Mucosa of rectum (tissue), 2 donors: ENCODE data around the gene NAT14.

Source experiments
- H3K27ac ChIP-seq, 2 donors: one replicate each; pipeline ENCODE4 v1.7.0; 2013; ENCODE audit warnings: inconsistent platforms in 2 of 2, low read depth in 2 of 2, low read length in 2 of 2
- H3K27me3 ChIP-seq, 2 donors: one replicate each; pipeline ENCODE4 v1.7.0; 2013; ENCODE audit warnings: low read length in 2 of 2; ENCODE audit not compliant: control insufficient read depth in 2 of 2, insufficient read depth in 2 of 2
- H3K36me3 ChIP-seq, 2 donors: one replicate each; pipeline ENCODE4 v1.7.0; 2013; ENCODE audit warnings: low read length in 2 of 2; ENCODE audit not compliant: control insufficient read depth in 2 of 2, insufficient read depth in 2 of 2
- H3K4me1 ChIP-seq, 2 donors: one replicate each; pipeline ENCODE4 v1.7.0; 2013; ENCODE audit warnings: low read length in 2 of 2, mild to moderate bottlenecking in 1 of 2; ENCODE audit not compliant: control insufficient read depth in 2 of 2, insufficient read depth in 2 of 2
- H3K4me3 ChIP-seq, 2 donors: one replicate each; pipeline ENCODE4 v1.7.0; 2013; ENCODE audit warnings: low read length in 2 of 2
- H3K9ac ChIP-seq, 2 donors: one replicate each; pipeline ENCODE4 v1.7.0; 2013; ENCODE audit warnings: low read length in 2 of 2, low read depth in 1 of 2, mild to moderate bottlenecking in 1 of 2
- H3K9me3 ChIP-seq, 2 donors: one replicate each; pipeline ENCODE4 v1.7.0; 2013; ENCODE audit warnings: low read length in 2 of 2; ENCODE audit not compliant: control insufficient read depth in 2 of 2
- donor health status: healthy.
- donor health status: Normal muscosa, but diverticular disease.

Gene NAT14

DNA sequence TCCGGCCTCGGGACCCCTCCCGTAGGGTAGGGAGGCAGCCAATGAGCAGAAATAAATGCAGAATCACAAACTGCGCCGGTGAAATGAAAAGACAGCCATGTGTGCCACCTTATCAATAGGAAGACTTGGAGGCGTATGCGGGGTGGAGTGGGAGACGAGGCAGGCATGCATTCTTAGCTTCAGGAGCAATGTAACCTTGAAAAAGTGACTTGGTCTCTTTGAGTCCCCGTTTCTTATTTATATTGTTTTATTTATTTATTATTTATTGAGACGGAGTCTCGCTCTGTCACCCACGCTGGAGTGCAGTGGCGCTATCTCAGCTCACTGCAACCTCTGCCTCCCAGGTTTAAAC is 19.2 kb downstream of the NAT14 start:
- no peak overlapping the region for H3K9ac ChIP-seq
- peak overlapping the region in 1 of 2 donors; percentile 78 for H3K4me3 ChIP-seq
- H3K27ac ChIP-seq: no peak overlapping the region
- H3K4me1 ChIP-seq: no peaks in the 10 kb centered on the region
- no peaks in the 10 kb centered on the region for H3K27me3 ChIP-seq
- no peaks in the 10 kb centered on the region for H3K9me3 ChIP-seq
- no peaks in the 10 kb centered on the region for H3K36me3 ChIP-seq

DNA sequence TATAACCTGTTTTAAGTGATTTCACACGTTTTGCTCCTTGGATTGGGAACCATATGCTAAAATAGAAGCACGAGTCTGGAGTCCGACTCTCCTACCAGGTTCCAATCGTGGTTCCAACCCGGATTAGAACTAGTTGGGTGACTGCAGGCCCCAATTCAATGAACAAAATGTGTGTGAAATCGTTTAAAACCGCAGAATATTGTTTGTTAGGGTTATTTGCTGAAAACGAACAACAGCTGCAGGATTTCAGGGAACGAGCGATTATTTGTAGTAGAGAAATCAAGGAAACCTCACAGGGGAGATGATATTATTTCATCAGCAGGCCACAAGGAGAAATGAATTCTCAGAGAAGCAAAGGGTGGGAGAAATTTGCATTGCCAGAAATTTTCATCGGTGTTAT is 20.0 kb downstream of the NAT14 start:
- Histone ChIP-seq H3K4me1 (no peaks in the 10 kb centered on the region), H3K36me3 (no peaks in the 10 kb centered on the region), H3K27ac (no peak overlapping the region), H3K9me3 (no peaks in the 10 kb centered on the region), H3K27me3 (no peaks in the 10 kb centered on the region), H3K9ac (no peak overlapping the region), H3K4me3 (no peak overlapping the region)

DNA sequence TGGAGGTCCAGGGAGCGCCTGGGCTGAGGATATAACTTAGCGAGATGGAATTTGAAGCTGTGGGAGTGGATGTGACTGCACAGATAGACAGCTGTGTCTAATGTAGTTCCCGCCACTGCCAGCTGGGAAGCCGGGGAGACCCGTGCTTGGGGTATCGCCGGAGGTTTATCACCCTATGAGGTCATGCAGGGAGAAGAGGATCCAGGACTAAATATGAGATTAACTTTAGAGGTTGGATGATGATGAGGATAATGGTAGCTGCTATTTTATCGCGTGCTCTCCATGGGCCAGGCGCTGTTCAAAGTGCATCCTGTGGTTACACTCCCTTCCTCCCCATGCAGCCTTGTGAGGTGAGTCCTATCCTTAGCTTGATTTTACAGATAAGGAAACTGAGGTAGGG is 23.1 kb downstream of the NAT14 start:
- Histone ChIP-seq H3K9me3 (no peaks in the 10 kb centered on the region), H3K27me3 (no peaks in the 10 kb centered on the region), H3K36me3 (no peaks in the 10 kb centered on the region), H3K4me1 (no peaks in the 10 kb centered on the region), H3K4me3 (no peak overlapping the region), H3K9ac (no peak overlapping the region), H3K27ac (no peak overlapping the region)

DNA sequence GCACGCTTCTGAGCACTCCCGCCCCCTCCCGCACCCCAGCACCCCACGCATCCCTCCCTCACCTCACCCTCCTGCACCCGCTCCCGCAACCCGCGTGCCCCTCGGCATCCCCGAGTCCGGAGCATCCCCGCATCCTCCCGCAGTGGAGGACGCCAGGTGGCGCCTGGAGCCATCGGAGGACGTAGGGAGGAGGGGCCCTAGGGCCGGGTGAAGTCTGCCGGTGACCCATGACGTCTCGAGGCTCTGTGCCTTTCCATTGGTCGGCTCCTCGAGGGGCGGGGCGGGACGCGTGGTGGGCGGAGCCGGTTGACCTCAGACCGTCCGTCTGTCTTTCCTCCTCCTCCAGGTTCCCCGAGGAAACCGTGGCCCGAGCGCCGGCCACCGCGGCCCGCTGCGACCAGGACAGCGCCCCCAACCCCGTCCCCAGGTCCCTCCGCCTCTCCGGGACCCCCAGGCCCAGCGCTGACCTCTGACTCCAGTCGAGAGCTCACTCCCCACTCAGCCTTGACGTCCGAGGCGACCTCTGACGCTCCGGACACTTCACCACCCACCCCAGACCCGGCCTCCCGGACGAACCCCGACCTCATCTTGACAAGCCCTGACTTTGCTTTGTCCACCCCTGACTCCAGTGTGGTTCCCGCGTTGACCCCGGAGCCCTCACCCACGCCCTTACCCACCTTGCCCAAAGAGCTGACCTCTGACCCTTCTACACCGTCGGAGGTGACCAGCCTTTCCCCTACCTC is 32.1 kb downstream of the NAT14 start:
- Histone ChIP-seq H3K27ac (peak overlapping the region; percentile 75 to 81), H3K9me3 (no peaks in the 10 kb centered on the region), H3K4me1 (peaks cover 4% of the 10 kb centered on the region in 2 donors), H3K4me3 (peak overlapping the region; percentile 60 to 68), H3K9ac (peak overlapping the region; percentile 66 to 90), H3K36me3 (no peaks in the 10 kb centered on the region), H3K27me3 (no peaks in the 10 kb centered on the region)

DNA sequence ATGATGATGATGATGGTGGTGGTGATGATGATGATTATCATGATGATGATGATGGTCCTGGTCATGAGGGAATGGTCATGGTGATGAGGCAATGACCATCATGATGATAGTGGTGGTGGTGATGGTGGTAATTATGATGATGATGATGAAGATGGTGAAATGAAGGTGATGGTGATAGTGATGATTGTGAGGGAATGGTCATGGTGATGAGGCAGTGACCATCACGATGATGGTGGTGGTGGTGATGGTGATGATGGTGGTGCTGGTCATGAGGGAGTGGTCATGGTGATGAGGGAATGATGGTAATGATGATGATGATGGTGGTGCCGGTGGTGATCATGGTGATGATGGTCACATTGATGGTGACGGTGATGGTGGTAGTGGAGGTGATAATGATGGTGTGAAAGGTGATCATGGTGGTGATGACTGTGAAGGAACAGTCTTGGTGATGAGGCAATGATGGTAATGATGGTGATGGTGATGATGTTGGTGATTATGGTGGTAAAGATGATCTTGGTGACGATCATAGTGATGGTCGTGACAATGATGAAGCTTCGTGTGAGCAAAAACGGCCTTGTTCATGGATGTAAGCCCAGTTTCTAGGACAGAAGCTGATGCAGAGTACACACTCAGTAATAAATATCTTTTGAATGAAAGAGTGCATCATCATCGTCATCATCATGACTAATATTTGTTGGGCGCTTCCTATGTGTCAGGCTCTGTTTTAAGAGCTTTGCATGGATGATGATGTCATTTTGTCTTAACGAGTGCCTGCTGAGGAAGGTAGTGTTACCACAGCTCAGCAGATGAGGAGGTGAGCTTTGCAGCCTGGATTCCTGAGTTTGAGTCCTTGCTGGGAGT is 34.7 kb downstream of the NAT14 start:
- H3K4me3 ChIP-seq: no peak overlapping the region
- no peaks in the 10 kb centered on the region for H3K36me3 ChIP-seq
- no peaks in the 10 kb centered on the region for H3K9me3 ChIP-seq
- H3K4me1 ChIP-seq: peaks cover 4% of the 10 kb centered on the region in 2 donors
- no peaks in the 10 kb centered on the region for H3K27me3 ChIP-seq
- no peak overlapping the region for H3K27ac ChIP-seq
- no peak overlapping the region for H3K9ac ChIP-seq

DNA sequence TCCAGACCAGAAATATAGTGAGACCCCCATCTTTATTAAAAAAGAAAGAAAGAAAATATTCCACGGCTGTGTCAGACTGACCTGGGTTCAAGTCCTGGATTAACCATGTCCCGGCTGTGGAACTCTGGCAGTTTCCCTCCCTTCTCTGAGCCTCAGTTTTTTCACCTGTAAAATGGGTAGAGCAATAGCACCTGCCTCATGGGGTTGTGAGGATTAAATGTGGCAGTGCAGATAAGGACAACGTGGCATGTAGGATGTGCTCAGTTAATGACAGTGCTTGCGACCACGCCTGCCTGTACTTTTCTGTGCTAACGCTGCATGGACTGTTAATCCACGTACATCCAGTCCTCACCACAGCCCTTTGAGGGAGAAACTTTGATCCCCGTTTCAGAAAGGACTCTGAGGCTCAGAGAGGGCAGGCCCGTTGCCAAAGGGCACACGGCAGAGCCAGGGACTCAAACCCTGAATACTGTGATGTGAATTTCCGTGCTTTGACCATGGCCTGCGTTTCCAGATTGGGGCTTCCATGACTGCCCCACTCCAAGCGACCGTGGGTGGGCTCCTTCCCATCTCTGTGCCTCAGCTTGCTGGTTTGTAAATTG is 35.8 kb downstream of the NAT14 start:
- no peak overlapping the region for H3K4me3 ChIP-seq

DNA sequence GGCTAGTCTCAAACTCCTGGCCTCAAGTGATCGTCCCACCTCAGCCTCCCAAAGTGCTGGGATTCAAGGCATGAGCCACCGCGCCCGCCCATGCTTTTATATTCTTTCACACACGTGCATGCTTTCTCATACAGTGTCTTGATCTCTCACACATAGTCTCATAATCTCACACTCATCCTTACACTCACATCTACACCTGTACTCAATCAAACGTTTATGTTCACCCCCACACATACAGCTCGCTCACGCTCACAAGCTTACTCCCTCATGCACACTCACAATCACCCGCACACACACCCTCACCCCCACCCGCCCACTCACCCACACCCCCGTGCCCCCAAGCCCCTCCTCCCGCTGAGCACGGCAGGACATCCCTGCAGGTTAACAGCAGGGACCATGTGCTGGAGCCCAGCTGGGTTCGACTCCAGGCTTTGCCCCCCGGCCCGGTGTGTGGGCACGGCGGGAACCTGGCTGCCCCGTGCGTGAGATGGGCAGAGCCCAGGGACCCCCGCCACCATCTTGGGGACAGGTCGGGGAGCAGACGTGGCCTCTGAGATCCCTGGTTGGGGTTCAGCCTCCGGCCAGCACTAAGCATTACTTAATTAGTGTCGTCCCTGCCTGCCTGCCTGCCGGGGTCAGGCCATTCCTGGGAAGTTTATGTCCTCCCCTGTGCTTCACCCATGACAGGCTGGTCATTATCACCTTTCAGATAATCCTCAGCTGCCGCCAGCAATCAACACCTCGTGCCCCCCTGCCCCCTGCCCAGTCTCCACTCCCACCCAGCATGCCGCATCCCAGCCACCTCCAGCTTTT is 40.5 kb downstream of the NAT14 start:
- H3K27ac ChIP-seq: no peak overlapping the region
- H3K4me3 ChIP-seq: no peak overlapping the region
- H3K9ac ChIP-seq: no peak overlapping the region
- H3K9me3 ChIP-seq: no peaks in the 10 kb centered on the region
- no peaks in the 10 kb centered on the region for H3K27me3 ChIP-seq
- peaks cover 9 to 12% of the 10 kb centered on the region in 2 donors for H3K4me1 ChIP-seq
- H3K36me3 ChIP-seq: no peaks in the 10 kb centered on the region

More for the DNA sequence above, 35.8 kb downstream of the NAT14 start:
- no peaks in the 10 kb centered on the region for H3K27me3 ChIP-seq
- no peaks in the 10 kb centered on the region for H3K9me3 ChIP-seq
- H3K27ac ChIP-seq: no peak overlapping the region
- H3K36me3 ChIP-seq: no peaks in the 10 kb centered on the region
- H3K4me1 ChIP-seq: peaks cover 4% of the 10 kb centered on the region in 2 donors
- H3K9ac ChIP-seq: no peak overlapping the region

DNA sequence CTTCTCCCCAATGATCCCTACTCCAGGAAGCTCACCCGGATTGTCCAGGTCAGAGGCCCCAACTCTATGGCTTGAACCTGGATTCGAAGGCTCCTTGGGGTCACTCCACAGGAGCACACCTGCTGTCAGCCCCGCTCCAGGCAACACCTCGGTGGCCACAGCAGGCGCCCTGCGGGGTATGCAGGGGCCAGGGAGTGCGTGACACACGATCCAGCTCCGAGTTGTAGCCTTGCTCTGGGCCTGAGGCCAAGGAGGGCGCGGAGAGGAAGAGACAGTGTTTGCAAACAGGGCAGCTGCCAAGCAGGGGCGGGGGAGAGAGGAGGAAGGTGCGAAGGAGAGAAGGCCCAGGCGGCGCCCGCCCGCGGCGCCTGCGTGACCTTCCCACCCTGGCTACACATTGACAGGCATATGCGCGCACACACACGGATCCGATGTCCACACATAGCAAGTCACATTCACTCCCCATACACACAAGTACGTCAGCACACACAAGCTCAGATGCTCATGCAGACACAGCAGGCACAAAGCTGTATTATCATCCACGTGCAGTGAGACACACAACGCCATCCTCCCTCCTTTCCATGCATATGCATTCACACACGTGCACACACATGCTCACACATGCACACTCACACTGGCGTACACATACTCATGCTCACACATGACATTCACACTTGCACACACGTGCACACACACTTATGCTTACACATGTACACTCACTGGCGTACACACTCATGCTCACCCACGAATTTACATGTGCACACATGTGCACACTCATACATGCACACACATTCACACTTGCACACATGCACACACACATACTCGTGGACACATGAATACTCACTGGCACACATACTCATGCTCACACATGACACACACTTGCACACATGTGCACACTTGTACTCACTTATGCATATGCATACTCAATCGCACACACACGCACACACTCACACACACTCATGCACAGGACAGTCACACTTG is 41.5 kb downstream of the NAT14 start:
- Histone ChIP-seq H3K27ac (no peak overlapping the region), H3K36me3 (no peaks in the 10 kb centered on the region), H3K27me3 (no peaks in the 10 kb centered on the region), H3K9me3 (no peaks in the 10 kb centered on the region), H3K4me1 (peaks cover 9 to 11% of the 10 kb centered on the region in 2 donors), H3K4me3 (no peak overlapping the region), H3K9ac (no peak overlapping the region)
